Progenitor cell of endocrine pancreas (in vitro differentiated cells): ENCODE results near the gene KCNN1. TPM values are rescaled to one million over a fixed set of nuclear protein-coding genes. Genes with fewer than 3 reads are reported as not detected.

Source experiments
- DNase-seq: peaks from one replicate; pipeline ENCODE4 v3.0.0; 2021; ENCODE audit warnings: low spot score; ENCODE audit not compliant: unreplicated experiment
- H3K27ac Mint-ChIP-seq: 2 replicates; pipeline ENCODE4 v1.8.0; 2021; ENCODE audit warnings: mild to moderate bottlenecking, moderate library complexity, mixed read lengths
- H3K27me3 Mint-ChIP-seq: 2 replicates; pipeline ENCODE4 v1.8.0; 2021; ENCODE audit warnings: mixed read lengths
- H3K36me3 Mint-ChIP-seq: 2 replicates; pipeline ENCODE4 v1.8.0; 2022; ENCODE audit warnings: mixed read lengths; ENCODE audit not compliant: insufficient read depth
- H3K4me1 Mint-ChIP-seq: 2 replicates; pipeline ENCODE4 v1.8.0; 2021; ENCODE audit warnings: low read depth, mixed read lengths
- H3K4me3 Mint-ChIP-seq: 2 replicates; pipeline ENCODE4 v1.8.0; 2021; ENCODE audit warnings: low read depth, mild to moderate bottlenecking, moderate library complexity, mixed read lengths
- H3K9me3 Mint-ChIP-seq: 2 replicates; pipeline ENCODE4 v1.8.0; 2021; ENCODE audit warnings: low read depth, mixed read lengths
- CTCF ChIP-seq: fragments of 200-600 bp; sonication (generic); IDR thresholded peaks from one replicate; pipeline ENCODE4 v1.5.0; 2021; ENCODE audit warnings: antibody characterized with exemption, mild to moderate bottlenecking; ENCODE audit not compliant: unreplicated experiment
- total RNA-seq: library from RNA; stranded (reverse); gene quantifications from 2 replicates; pipeline ENCODE4 v1.2.1, GENCODE V29; 2021

Gene KCNN1
- total RNA-seq, 1 donor from 2014 or later: 20.3 TPM

- Mint-ChIP-seq H3K4me1 (peaks cover 6% of the 10 kb centered on the region), H3K4me3 (no peak overlapping the region), H3K9me3 (no peaks in the 10 kb centered on the region), H3K27ac (no peak overlapping the region), H3K27me3 (no peaks in the 10 kb centered on the region), H3K36me3 (no peaks in the 10 kb centered on the region)
- no peak for DNase-seq
- TF ChIP-seq CTCF: no peak
Observed at GRCh38 chr19:17937371-17937900, 29.5 kb upstream of the KCNN1 start.

GRCh38 chr19:17938092-17938845, 28.6 kb upstream of the KCNN1 start:
- Mint-ChIP-seq H3K4me1 (peaks cover 6% of the 10 kb centered on the region), H3K9me3 (no peaks in the 10 kb centered on the region), H3K36me3 (no peaks in the 10 kb centered on the region), H3K27ac (no peak overlapping the region), H3K4me3 (no peak overlapping the region), H3K27me3 (no peaks in the 10 kb centered on the region)
- peak; percentile 98 for TF ChIP-seq CTCF
- peak; percentile 75 for DNase-seq

GRCh38 chr19:17942181-17942580, 24.7 kb upstream of the KCNN1 start:
- H3K36me3 Mint-ChIP-seq: no peaks in the 10 kb centered on the region
- no peak overlapping the region for H3K4me3 Mint-ChIP-seq
- H3K9me3 Mint-ChIP-seq: no peaks in the 10 kb centered on the region
- no peak for DNase-seq
- TF ChIP-seq CTCF: no peak
- H3K27ac Mint-ChIP-seq: no peak overlapping the region
- H3K27me3 Mint-ChIP-seq: no peaks in the 10 kb centered on the region
- H3K4me1 Mint-ChIP-seq: no peaks in the 10 kb centered on the region

- H3K27me3 Mint-ChIP-seq: no peaks in the 10 kb centered on the region
- H3K4me1 Mint-ChIP-seq: no peaks in the 10 kb centered on the region
- no peak for DNase-seq
- no peaks in the 10 kb centered on the region for H3K9me3 Mint-ChIP-seq
- H3K27ac Mint-ChIP-seq: no peak overlapping the region
- H3K4me3 Mint-ChIP-seq: no peak overlapping the region
- TF ChIP-seq CTCF: no peak
- no peaks in the 10 kb centered on the region for H3K36me3 Mint-ChIP-seq
Observed at GRCh38 chr19:17942582-17943273, 24.2 kb upstream of the KCNN1 start.

GRCh38 chr19:17943274-17944221, 23.4 kb upstream of the KCNN1 start:
- no peak for TF ChIP-seq CTCF
- H3K27me3 Mint-ChIP-seq: no peaks in the 10 kb centered on the region
- H3K4me1 Mint-ChIP-seq: no peaks in the 10 kb centered on the region
- H3K27ac Mint-ChIP-seq: no peak overlapping the region
- no peak for DNase-seq
- H3K9me3 Mint-ChIP-seq: no peaks in the 10 kb centered on the region
- no peak overlapping the region for H3K4me3 Mint-ChIP-seq
- H3K36me3 Mint-ChIP-seq: no peaks in the 10 kb centered on the region
